Mammary epithelial cell (primary cell): ENCODE results near the gene PTPRM.

ENCODE experiments used
- CTCF ChIP-seq, 2 donors: IDR thresholded peaks in 1 of 2; conservative IDR thresholded peaks in 1 of 2; 2 replicates each; pipeline ENCODE4 v1.5.1; 2011 to 2012; ENCODE audit warnings: inconsistent platforms in 2 of 2, low read length in 2 of 2, mild to moderate bottlenecking in 2 of 2, control low read depth in 1 of 2, low read depth in 1 of 2; ENCODE audit not compliant: insufficient read depth in 1 of 2; ENCODE audit errors: extremely low read depth in 1 of 2
- EZH2 ChIP-seq: IDR thresholded peaks from 2 replicates; pipeline ENCODE4 v1.6.1; 2012; ENCODE audit warnings: low read length, inconsistent platforms, borderline replicate concordance

- TF ChIP-seq EZH2 (no peak), CTCF (conservative IDR thresholded peaks at IDR 0.05 in 1 of 2, IDR thresholded peaks at IDR 0.05 in 1 of 2; ENCODE audit: extremely low read depth in 1 of 2, insufficient read depth in 1 of 2, low read depth in 1 of 2, low read length in 2 of 2) (no peak)
These were observed 56.6 kb downstream of the PTPRM start for GRCh38 chr18:7623681-7624080.
